Endometrial microvascular endothelial cells (primary cell): ENCODE measurements around the gene L3HYPDH. TPM values are rescaled to one million over a fixed set of nuclear protein-coding genes. Genes with fewer than 3 reads are reported as not detected.

ENCODE experiments used
- in situ Hi-C: cut with HindIII; loops from 2 replicates; pipeline ENCODE4 v1.10.0; 2017; ENCODE audit warnings: low sequenced_read_pairs, low pct_unique_long_range_greater_than_20kb; ENCODE audit errors: inconsistent ontology term
- total RNA-seq: library from RNA; depleted of rRNA; stranded (reverse); fragments of >200 nt; gene quantifications from one replicate; pipeline ENCODE4 v1.2.3, GENCODE V29; 2015; ENCODE audit errors: inconsistent ontology term

Gene L3HYPDH
- total RNA-seq, 1 donor from 2014 or later, result 47.9 TPM

- in situ Hi-C loops, result loop anchor here (25.0 kb wide), 1 partner anchor 326 kb away; no protein-coding TSS in a partner anchor
Measured at GRCh38 chr14:59438195-59438647, 46.0 kb downstream of the L3HYPDH start.

GRCh38 chr14:59435987-59436386 lies 48.2 kb downstream of the L3HYPDH start:
- in situ Hi-C loops, result loop anchor here (25.0 kb wide), 1 partner anchor 324 kb away; no protein-coding TSS in a partner anchor

- in situ Hi-C loops, result loop anchor here (25.0 kb wide), 1 partner anchor 323 kb away; no protein-coding TSS in a partner anchor
Measured at GRCh38 chr14:59435101-59435500, 49.1 kb downstream of the L3HYPDH start.

- in situ Hi-C loops, result loop anchor here (25.0 kb wide), 1 partner anchor 317 kb away; no protein-coding TSS in a partner anchor
Measured at GRCh38 chr14:59429790-59430189, 54.4 kb downstream of the L3HYPDH start.

- in situ Hi-C loops, result loop anchor here (25.0 kb wide), 1 partner anchor 316 kb away; no protein-coding TSS in a partner anchor
Measured at GRCh38 chr14:59428581-59429012, 55.6 kb downstream of the L3HYPDH start.

- in situ Hi-C loops, result loop anchor here (25.0 kb wide), 1 partner anchor 316 kb away; no protein-coding TSS in a partner anchor
Measured at GRCh38 chr14:59427653-59428580, 56.3 kb downstream of the L3HYPDH start.

GRCh38 chr14:59425322-59425935 lies 58.8 kb downstream of the L3HYPDH start:
- in situ Hi-C loops, result loop anchor here (25.0 kb wide), 1 partner anchor 313 kb away; no protein-coding TSS in a partner anchor

- in situ Hi-C loops, result loop anchor here (25.0 kb wide), 1 partner anchor 312 kb away; no protein-coding TSS in a partner anchor
Measured at GRCh38 chr14:59424341-59425071, 59.7 kb downstream of the L3HYPDH start.

Other genes with a start within 250 kb of the L3HYPDH start
- gene GPR135, start 19.0 kb downstream of the L3HYPDH start, total RNA-seq, result 0.37 TPM
- 81.6 TPM for gene JKAMP, start 109 bp upstream of the L3HYPDH start, total RNA-seq
- not detected for gene CCDC175, start 92.4 kb upstream of the L3HYPDH start, total RNA-seq